ENCODE measurements around the gene PCOLCE2. TPM values are rescaled to one million over a fixed set of nuclear protein-coding genes. Genes with fewer than 3 reads are reported as not detected.

Gene PCOLCE2
- total and polyA plus RNA-seq, 4 donors: 9.1 to 17.2 (median 13.3) TPM

GRCh38 chr3:142866841-142867631 lies 21.8 kb downstream of the PCOLCE2 start:
- WGBS: 84% methylated on average over 9 of the region's 9 CpGs
- Histone ChIP-seq H3K4me3 (ENCODE audit: low read depth in 1 of 3, low read length in 3 of 3) (no peak overlapping the region), H3K27me3 (ENCODE audit: control insufficient read depth in 4 of 4, insufficient read depth in 4 of 4, low read length in 3 of 4) (no peaks in the 10 kb centered on the region), H3K4me1 (ENCODE audit: control insufficient read depth in 4 of 4, insufficient read depth in 4 of 4, low read length in 3 of 4) (peaks cover 0 to 7% (median 2%) of the 10 kb centered on the region in 4 donors), H3K9ac (ENCODE audit: low read depth in 1 of 2, low read length in 2 of 2) (no peak overlapping the region), H3K36me3 (ENCODE audit: control insufficient read depth in 4 of 4, insufficient read depth in 3 of 4, low read depth in 1 of 4, low read length in 3 of 4) (no peaks in the 10 kb centered on the region), H3K27ac (ENCODE audit: low read depth in 1 of 2, low read length in 2 of 2) (no peak overlapping the region), H3K9me3 (ENCODE audit: control insufficient read depth in 4 of 4, low read length in 3 of 4) (no peaks in the 10 kb centered on the region)
- TF ChIP-seq FOXA2 (IDR thresholded peaks at IDR 0.05) (no peak), TAF1 (conservative IDR thresholded peaks at IDR 0.05) (no peak), RAD21 (IDR thresholded peaks at IDR 0.05) (no peak), FOXA1 (IDR thresholded peaks at IDR 0.05) (no peak), RXRA (IDR thresholded peaks at IDR 0.05) (no peak), NR2F2 (IDR thresholded peaks at IDR 0.05) (no peak), HNF4A (conservative IDR thresholded peaks at IDR 0.05) (no peak)
- DNase-seq (ENCODE audit: low spot score): no peak

DNA sequence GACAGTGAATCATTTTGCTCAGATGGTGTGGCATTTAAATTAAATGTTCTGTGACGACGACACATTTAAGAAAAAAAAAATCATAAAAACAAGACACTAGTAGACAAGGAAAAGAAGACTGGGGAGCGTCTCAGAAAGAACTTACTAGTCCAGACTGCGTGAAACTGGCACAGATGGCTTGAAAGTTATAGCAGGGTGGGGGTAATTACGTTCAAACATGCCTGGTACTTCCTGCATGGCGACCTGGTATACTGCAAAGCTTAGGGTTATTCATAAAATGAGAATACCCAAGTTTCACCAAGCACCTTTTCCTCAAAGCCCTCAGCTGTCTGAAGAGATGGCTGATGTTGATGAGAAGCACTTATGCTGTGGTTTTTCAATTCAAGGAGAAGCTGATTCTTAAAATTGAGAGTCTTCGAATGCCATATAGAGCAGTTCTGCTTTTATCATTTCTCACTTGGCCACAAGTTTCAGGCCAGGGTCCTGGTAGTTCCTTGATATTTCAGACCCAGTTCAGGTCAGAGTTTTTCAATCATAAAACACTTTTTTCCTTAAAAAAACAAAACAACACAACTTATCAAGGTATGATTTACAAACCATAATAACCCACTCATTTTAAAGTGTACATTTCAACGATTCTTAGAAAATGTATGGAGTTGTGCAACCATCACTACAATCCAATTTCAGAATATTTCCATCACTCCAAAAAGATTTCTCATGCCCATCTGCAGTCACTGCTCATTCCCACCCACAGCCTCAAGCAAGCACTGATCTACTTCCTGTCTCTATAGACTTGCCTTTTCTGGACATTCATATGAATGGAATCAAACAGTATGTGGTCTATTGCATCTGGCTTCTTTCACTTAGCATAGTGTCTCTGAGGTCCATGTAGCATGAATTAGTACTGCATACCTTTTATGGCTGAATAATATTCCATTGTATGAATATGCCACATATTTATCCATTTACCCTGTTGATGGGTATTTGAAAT lies 24.7 kb downstream of the PCOLCE2 start:
- 86% methylated on average over 8 of the region's 8 CpGs for WGBS
- no peaks in the 10 kb centered on the region for H3K9me3 ChIP-seq (ENCODE audit: control insufficient read depth in 4 of 4, low read length in 3 of 4)
- no peak overlapping the region for H3K4me3 ChIP-seq (ENCODE audit: low read depth in 1 of 3, low read length in 3 of 3)
- TF ChIP-seq, protein P1, sequence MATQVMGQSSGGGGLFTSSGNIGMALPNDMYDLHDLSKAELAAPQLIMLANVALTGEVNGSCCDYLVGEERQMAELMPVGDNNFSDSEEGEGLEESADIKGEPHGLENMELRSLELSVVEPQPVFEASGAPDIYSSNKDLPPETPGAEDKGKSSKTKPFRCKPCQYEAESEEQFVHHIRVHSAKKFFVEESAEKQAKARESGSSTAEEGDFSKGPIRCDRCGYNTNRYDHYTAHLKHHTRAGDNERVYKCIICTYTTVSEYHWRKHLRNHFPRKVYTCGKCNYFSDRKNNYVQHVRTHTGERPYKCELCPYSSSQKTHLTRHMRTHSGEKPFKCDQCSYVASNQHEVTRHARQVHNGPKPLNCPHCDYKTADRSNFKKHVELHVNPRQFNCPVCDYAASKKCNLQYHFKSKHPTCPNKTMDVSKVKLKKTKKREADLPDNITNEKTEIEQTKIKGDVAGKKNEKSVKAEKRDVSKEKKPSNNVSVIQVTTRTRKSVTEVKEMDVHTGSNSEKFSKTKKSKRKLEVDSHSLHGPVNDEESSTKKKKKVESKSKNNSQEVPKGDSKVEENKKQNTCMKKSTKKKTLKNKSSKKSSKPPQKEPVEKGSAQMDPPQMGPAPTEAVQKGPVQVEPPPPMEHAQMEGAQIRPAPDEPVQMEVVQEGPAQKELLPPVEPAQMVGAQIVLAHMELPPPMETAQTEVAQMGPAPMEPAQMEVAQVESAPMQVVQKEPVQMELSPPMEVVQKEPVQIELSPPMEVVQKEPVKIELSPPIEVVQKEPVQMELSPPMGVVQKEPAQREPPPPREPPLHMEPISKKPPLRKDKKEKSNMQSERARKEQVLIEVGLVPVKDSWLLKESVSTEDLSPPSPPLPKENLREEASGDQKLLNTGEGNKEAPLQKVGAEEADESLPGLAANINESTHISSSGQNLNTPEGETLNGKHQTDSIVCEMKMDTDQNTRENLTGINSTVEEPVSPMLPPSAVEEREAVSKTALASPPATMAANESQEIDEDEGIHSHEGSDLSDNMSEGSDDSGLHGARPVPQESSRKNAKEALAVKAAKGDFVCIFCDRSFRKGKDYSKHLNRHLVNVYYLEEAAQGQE (IDR thresholded peaks at IDR 0.05): no peak
- TF ChIP-seq EGR1 (IDR thresholded peaks at IDR 0.05; ENCODE audit: low read depth in 2 of 2) (no peak), RXRA (IDR thresholded peaks at IDR 0.05) (no peak), NR2F2 (IDR thresholded peaks at IDR 0.05) (no peak), HNF4G (IDR thresholded peaks at IDR 0.05) (no peak), FOXA2 (IDR thresholded peaks at IDR 0.05) (no peak), YY1 (IDR thresholded peaks at IDR 0.05) (no peak), GABPA (IDR thresholded peaks at IDR 0.05 in 1 of 2, conservative IDR thresholded peaks at IDR 0.05 in 1 of 2) (no peak), ZBTB33 (IDR thresholded peaks at IDR 0.05) (no peak), TAF1 (conservative IDR thresholded peaks at IDR 0.05) (no peak), SP1 (IDR thresholded peaks at IDR 0.05) (no peak), ATF3 (IDR thresholded peaks at IDR 0.05) (no peak), HNF4A (conservative IDR thresholded peaks at IDR 0.05) (no peak), MAX (IDR thresholded peaks at IDR 0.05) (no peak), FOXA1 (IDR thresholded peaks at IDR 0.05) (no peak), JUND (IDR thresholded peaks at IDR 0.05) (no peak), RAD21 (IDR thresholded peaks at IDR 0.05) (no peak)
- TF ChIP-seq, protein P2, sequence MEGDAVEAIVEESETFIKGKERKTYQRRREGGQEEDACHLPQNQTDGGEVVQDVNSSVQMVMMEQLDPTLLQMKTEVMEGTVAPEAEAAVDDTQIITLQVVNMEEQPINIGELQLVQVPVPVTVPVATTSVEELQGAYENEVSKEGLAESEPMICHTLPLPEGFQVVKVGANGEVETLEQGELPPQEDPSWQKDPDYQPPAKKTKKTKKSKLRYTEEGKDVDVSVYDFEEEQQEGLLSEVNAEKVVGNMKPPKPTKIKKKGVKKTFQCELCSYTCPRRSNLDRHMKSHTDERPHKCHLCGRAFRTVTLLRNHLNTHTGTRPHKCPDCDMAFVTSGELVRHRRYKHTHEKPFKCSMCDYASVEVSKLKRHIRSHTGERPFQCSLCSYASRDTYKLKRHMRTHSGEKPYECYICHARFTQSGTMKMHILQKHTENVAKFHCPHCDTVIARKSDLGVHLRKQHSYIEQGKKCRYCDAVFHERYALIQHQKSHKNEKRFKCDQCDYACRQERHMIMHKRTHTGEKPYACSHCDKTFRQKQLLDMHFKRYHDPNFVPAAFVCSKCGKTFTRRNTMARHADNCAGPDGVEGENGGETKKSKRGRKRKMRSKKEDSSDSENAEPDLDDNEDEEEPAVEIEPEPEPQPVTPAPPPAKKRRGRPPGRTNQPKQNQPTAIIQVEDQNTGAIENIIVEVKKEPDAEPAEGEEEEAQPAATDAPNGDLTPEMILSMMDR (IDR thresholded peaks at IDR 0.05; ENCODE audit: low read depth, low read length, missing input control): no peak
- no peaks in the 10 kb centered on the region for H3K36me3 ChIP-seq (ENCODE audit: control insufficient read depth in 4 of 4, insufficient read depth in 3 of 4, low read depth in 1 of 4, low read length in 3 of 4)
- DNase-seq (ENCODE audit: low spot score): no peak
- peaks cover 0 to 7% (median 2%) of the 10 kb centered on the region in 4 donors for H3K4me1 ChIP-seq (ENCODE audit: control insufficient read depth in 4 of 4, insufficient read depth in 4 of 4, low read length in 3 of 4)
- H3K9ac ChIP-seq (ENCODE audit: low read depth in 1 of 2, low read length in 2 of 2): no peak overlapping the region
- no peaks in the 10 kb centered on the region for H3K27me3 ChIP-seq (ENCODE audit: control insufficient read depth in 4 of 4, insufficient read depth in 4 of 4, low read length in 3 of 4)
- H3K27ac ChIP-seq (ENCODE audit: low read depth in 1 of 2, low read length in 2 of 2): no peak overlapping the region
